ENCODE data around the gene CPN1.

- TF ChIP-seq POLR2A (IDR thresholded peaks at IDR 0.05; ENCODE audit: low read depth, low read length) (no peak), POLR2AphosphoS5 (IDR thresholded peaks at IDR 0.05; ENCODE audit: low read depth, low read length) (no peak)
Observed at GRCh38 chr10:100106865-100107264, 25.2 kb upstream of the CPN1 start.

Data from GM12892 (cell line).